Osteocyte (in vitro differentiated cells): Measurements from ENCODE around the gene LUC7L. TPM values are rescaled to one million over a fixed set of nuclear protein-coding genes. Genes with fewer than 3 reads are reported as not detected.

Experiments used
- DNase-seq: peaks from one replicate; pipeline ENCODE4 v3.0.0; 2021; ENCODE audit warnings: mixed read lengths; ENCODE audit not compliant: unreplicated experiment; ENCODE audit errors: extremely low spot score
- H3K27ac Mint-ChIP-seq: one replicate; pipeline ENCODE4 v1.8.0; 2021; ENCODE audit warnings: mild to moderate bottlenecking, mixed read lengths; ENCODE audit not compliant: unreplicated experiment
- H3K27me3 Mint-ChIP-seq: one replicate; pipeline ENCODE4 v1.8.0; 2021; ENCODE audit warnings: mixed read lengths; ENCODE audit not compliant: unreplicated experiment
- H3K36me3 Mint-ChIP-seq: one replicate; pipeline ENCODE4 v1.8.0; 2021; ENCODE audit warnings: mixed read lengths; ENCODE audit not compliant: unreplicated experiment
- H3K4me1 Mint-ChIP-seq: one replicate; pipeline ENCODE4 v1.8.0; 2021; ENCODE audit warnings: mixed read lengths; ENCODE audit not compliant: unreplicated experiment
- H3K4me3 Mint-ChIP-seq: one replicate; pipeline ENCODE4 v1.8.0; 2021; ENCODE audit warnings: mild to moderate bottlenecking, moderate library complexity, mixed read lengths; ENCODE audit not compliant: unreplicated experiment
- H3K9me3 Mint-ChIP-seq: one replicate; pipeline ENCODE4 v1.8.0; 2021; ENCODE audit warnings: mixed read lengths; ENCODE audit not compliant: unreplicated experiment
- CTCF ChIP-seq: fragments of 200-600 bp; sonication (generic); IDR thresholded peaks from 2 replicates; pipeline ENCODE4 v1.5.0; 2021; ENCODE audit warnings: antibody characterized with exemption, mild to moderate bottlenecking, moderate library complexity
- long read RNA-seq: library from polyadenylated mRNA; unstranded; transcript quantifications from one replicate; pipeline ENCODE4 v2.0.0, GENCODE V29; 2021
- total RNA-seq: library from RNA; stranded (reverse); gene quantifications from 2 replicates; pipeline ENCODE4 v1.2.1, GENCODE V29; 2021

Gene LUC7L
- 103 and 104 TPM in 2 replicates for total RNA-seq
- long read RNA-seq, transcript LUC7L-201 (10 exons, 1,456 nt), result major isoform, 17 of 119 reads
- long read RNA-seq, transcript LUC7L-204 (10 exons, 1,504 nt), result minor isoform, 5 of 119 reads
- long read RNA-seq, partial matches to known transcripts, result 50 of 119 reads
- long read RNA-seq, other reads (novel, unspliced or antisense), result 36 of 119 reads

GRCh38 chr16:228852-229730 lies at the start of gene LUC7L:
TSS of gene LUC7L (minus strand) at chr16:229449. CDS start at chr16:229339, 110 bp downstream.
- TF ChIP-seq CTCF, result no peak
- Mint-ChIP-seq H3K9me3 (no peaks in the 10 kb centered on the region), H3K4me1 (peaks cover 26% of the 10 kb centered on the region), H3K27ac (peak within 1 kb of the TSS; percentile 90), H3K27me3 (no peaks in the 10 kb centered on the region), H3K36me3 (peaks cover 19% of the 10 kb centered on the region), H3K4me3 (peak within 1 kb of the TSS; percentile 90)
- DNase-seq, result peak; percentile 96

GRCh38 chr16:278863-279366 lies 49.7 kb upstream of the LUC7L start:
- Mint-ChIP-seq H3K27me3 (no peaks in the 10 kb centered on the region), H3K9me3 (no peaks in the 10 kb centered on the region), H3K4me1 (no peaks in the 10 kb centered on the region), H3K27ac (no peak overlapping the region), H3K36me3 (no peaks in the 10 kb centered on the region), H3K4me3 (no peak overlapping the region)
- no peak for DNase-seq
- TF ChIP-seq CTCF, result no peak

GRCh38 chr16:276426-277077 lies 47.3 kb upstream of the LUC7L start:
- no peaks in the 10 kb centered on the region for H3K9me3 Mint-ChIP-seq
- no peaks in the 10 kb centered on the region for H3K27me3 Mint-ChIP-seq
- no peaks in the 10 kb centered on the region for H3K4me1 Mint-ChIP-seq
- no peak for TF ChIP-seq CTCF
- H3K27ac Mint-ChIP-seq, result peak overlapping the region; percentile 13
- no peaks in the 10 kb centered on the region for H3K36me3 Mint-ChIP-seq
- peak overlapping the region; percentile 72 for H3K4me3 Mint-ChIP-seq
- DNase-seq, result no peak

- H3K9me3 Mint-ChIP-seq, result no peaks in the 10 kb centered on the region
- no peaks in the 10 kb centered on the region for H3K27me3 Mint-ChIP-seq
- no peak for TF ChIP-seq CTCF
- peak within 1 kb of the TSS; percentile 72 for H3K4me3 Mint-ChIP-seq
- H3K4me1 Mint-ChIP-seq, result no peaks in the 10 kb centered on the region
- DNase-seq, result no peak
- H3K27ac Mint-ChIP-seq, result peak within 1 kb of the TSS; percentile 13
- H3K36me3 Mint-ChIP-seq, result no peaks in the 10 kb centered on the region
These were observed 46.6 kb upstream of the LUC7L start, which contains the start of gene RGS11 for GRCh38 chr16:275786-276232. TSS of gene RGS11 (minus strand) at chr16:275944. CDS start at chr16:275911, 33 bp downstream.
